Progenitor cell of endocrine pancreas (in vitro differentiated cells): ENCODE data around the gene GZF1. TPM values are rescaled to one million over a fixed set of nuclear protein-coding genes. Genes with fewer than 3 reads are reported as not detected.
A peak's percentile ranks its signal among the peaks of the same experiment; 100 is the strongest.

ENCODE experiments used
- DNase-seq: peaks from one replicate; pipeline ENCODE4 v3.0.0; 2021; ENCODE audit warnings: low spot score; ENCODE audit not compliant: unreplicated experiment
- H3K27ac Mint-ChIP-seq: 2 replicates; pipeline ENCODE4 v1.8.0; 2021; ENCODE audit warnings: mild to moderate bottlenecking, moderate library complexity, mixed read lengths
- H3K27me3 Mint-ChIP-seq: 2 replicates; pipeline ENCODE4 v1.8.0; 2021; ENCODE audit warnings: mixed read lengths
- H3K36me3 Mint-ChIP-seq: 2 replicates; pipeline ENCODE4 v1.8.0; 2022; ENCODE audit warnings: mixed read lengths; ENCODE audit not compliant: insufficient read depth
- H3K4me1 Mint-ChIP-seq: 2 replicates; pipeline ENCODE4 v1.8.0; 2021; ENCODE audit warnings: low read depth, mixed read lengths
- H3K4me3 Mint-ChIP-seq: 2 replicates; pipeline ENCODE4 v1.8.0; 2021; ENCODE audit warnings: low read depth, mild to moderate bottlenecking, moderate library complexity, mixed read lengths
- H3K9me3 Mint-ChIP-seq: 2 replicates; pipeline ENCODE4 v1.8.0; 2021; ENCODE audit warnings: low read depth, mixed read lengths
- CTCF ChIP-seq: fragments of 200-600 bp; sonication (generic); IDR thresholded peaks from one replicate; pipeline ENCODE4 v1.5.0; 2021; ENCODE audit warnings: antibody characterized with exemption, mild to moderate bottlenecking; ENCODE audit not compliant: unreplicated experiment
- total RNA-seq: library from RNA; stranded (reverse); gene quantifications from 2 replicates; pipeline ENCODE4 v1.2.1, GENCODE V29; 2021

Gene GZF1
- total RNA-seq, 1 donor from 2014 or later: 14.3 TPM

- Mint-ChIP-seq H3K4me3 (peak overlapping the region; percentile 76), H3K9me3 (no peaks in the 10 kb centered on the region), H3K36me3 (peaks cover 2% of the 10 kb centered on the region), H3K4me1 (peaks cover 11% of the 10 kb centered on the region), H3K27ac (peak overlapping the region; percentile 73), H3K27me3 (no peaks in the 10 kb centered on the region)
- no peak for TF ChIP-seq CTCF
- DNase-seq: peak; percentile 35
These were observed 58.3 kb downstream of the GZF1 start for GRCh38 chr20:23419995-23420901.

- peak; percentile 44 for TF ChIP-seq CTCF
- H3K27ac Mint-ChIP-seq: peak within 1 kb of the TSS; percentile 51
- H3K36me3 Mint-ChIP-seq: no peaks in the 10 kb centered on the region
These were observed 59.3 kb downstream of the GZF1 start, which contains the start of gene NAPB for GRCh38 chr20:23420943-23421931. NAPB (minus strand) TSS chr20:23421488; CDS start chr20:23421402, 86 bp downstream.

More at GRCh38 chr20:23420943-23421931, 59.3 kb downstream of the GZF1 start, which contains the start of gene NAPB:
- Mint-ChIP-seq H3K27me3 (no peaks in the 10 kb centered on the region), H3K4me1 (peaks cover 10% of the 10 kb centered on the region), H3K9me3 (no peaks in the 10 kb centered on the region), H3K4me3 (peak within 1 kb of the TSS; percentile 76)
- DNase-seq: peak; percentile 88

Other genes starting within 250 kb of the GZF1 start
- 19.2 and 21.2 TPM in 2 replicates for gene NXT1, start 11.4 kb upstream of the GZF1 start, total RNA-seq
- 20.1 and 22.2 TPM in 2 replicates for gene NAPB, start 59.3 kb downstream of the GZF1 start, total RNA-seq
- not detected in 2 replicates for gene CSTL1, start 77.5 kb downstream of the GZF1 start, total RNA-seq
- not detected in 2 replicates for gene CST11, start 90.7 kb downstream of the GZF1 start, total RNA-seq
- not detected in 2 replicates for gene CST8, start 128.9 kb downstream of the GZF1 start, total RNA-seq
- not detected in 2 replicates for gene CST9L, start 206.3 kb downstream of the GZF1 start, total RNA-seq
- not detected in 2 replicates for gene CST9, start 243.7 kb downstream of the GZF1 start, total RNA-seq